GM18526 (cell line): Measurements from ENCODE around the gene NUCB2.

Experiments
- POLR2A ChIP-seq: IDR thresholded peaks from 3 replicates; pipeline ENCODE4 v1.6.1; 2011; ENCODE audit not compliant: insufficient read length; ENCODE audit errors: extremely low read depth

Gene NUCB2

DNA sequence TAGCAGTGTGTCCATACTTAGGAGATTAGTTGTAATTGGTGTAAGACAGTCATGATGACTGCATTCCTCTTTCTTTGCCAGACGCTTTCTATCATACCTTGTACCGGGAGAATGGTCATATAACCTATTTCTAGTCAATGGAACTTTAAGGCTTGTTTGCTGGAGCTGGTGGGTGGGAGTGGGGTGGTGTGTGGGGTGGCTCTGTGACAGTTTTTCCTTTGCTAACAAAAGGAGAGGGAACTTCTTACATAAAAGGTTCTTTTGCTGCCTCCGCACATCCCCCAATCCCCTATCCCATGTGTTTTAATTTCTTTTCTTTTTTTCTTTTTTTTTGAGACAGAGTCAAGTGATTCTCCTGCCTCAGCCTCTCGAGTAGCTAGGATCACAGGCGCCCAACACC lies 9.8 kb upstream of the NUCB2 start:
- TF ChIP-seq POLR2A = no peak

DNA sequence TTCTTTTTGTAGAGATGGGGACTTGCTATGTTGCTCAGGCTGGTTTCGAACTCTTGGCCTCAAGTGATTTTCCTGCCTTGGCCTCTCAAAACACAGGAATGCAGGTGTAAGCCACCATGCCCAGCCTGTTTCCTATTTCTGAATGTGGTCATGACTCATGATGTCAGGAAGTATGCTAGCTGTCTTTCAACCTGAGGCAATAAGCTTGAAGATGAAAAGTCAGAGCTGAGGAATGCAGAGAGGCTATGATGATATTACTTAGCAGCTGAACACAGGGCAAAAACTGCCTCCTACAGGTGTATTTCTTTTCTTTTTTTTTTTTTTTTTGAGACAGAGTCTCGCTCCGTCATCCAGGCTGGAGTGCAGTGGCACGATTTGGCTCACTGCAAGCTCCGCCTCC lies 9.0 kb upstream of the NUCB2 start:
- no peak for TF ChIP-seq POLR2A

DNA sequence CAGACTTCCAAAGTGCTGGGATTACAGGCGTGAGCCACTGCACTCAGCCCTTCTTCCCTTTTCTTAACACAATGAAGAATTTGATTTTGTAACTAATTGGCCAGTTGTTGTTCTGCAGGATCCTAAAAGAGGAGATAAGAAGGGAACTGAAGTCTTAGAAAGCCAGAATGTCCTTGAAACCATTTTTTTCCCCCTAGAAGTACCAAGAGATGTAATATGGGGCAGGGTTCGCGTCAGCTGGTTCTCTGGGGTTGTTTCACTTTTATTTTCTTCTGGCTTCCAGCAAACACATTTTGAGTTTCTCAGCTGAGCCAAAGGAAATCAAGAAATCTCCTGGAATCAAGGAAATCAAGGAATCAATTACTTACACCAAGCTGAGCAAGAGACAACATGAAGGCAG lies 7.6 kb upstream of the NUCB2 start:
- no peak for TF ChIP-seq POLR2A

DNA sequence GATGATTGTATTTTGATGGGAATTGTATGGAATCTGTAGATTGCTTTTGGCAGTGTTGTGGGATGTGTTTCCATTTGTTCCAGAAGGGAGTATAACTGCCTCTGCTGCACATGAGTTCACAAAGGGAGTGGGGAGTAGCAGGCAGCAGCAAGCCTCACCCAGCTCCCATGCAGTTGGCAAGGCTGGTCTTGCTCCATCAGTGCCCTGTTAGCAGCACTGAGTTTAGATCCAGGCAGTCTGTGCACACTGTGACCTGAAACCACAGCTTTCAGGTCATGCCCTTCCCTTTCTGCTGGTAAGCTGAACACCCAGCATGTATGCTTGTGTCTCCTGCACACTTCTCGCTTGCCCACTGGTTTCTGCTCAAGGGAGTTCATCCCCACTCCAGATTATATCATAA lies 3.7 kb upstream of the NUCB2 start:
- no peak for TF ChIP-seq POLR2A

DNA sequence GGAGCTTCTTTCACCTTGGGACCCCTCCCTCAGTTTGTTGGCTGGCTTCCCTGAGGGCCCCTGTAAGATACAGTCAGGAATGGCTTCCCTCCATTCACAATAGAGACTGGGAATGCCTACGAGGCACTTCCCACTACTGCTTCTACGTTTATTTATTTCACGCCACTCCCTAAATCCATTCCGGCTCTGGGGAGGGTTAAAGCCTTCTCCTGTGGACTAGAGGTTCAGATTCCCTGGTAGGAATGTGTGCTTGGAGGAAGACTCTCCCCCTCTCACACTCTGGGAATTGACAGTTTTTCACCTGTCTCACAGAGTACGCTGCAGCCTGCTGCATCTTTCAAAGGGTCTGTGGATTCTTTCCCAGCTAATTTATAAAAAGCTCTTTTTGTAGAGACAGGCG lies 3.3 kb upstream of the NUCB2 start:
- no peak for TF ChIP-seq POLR2A

DNA sequence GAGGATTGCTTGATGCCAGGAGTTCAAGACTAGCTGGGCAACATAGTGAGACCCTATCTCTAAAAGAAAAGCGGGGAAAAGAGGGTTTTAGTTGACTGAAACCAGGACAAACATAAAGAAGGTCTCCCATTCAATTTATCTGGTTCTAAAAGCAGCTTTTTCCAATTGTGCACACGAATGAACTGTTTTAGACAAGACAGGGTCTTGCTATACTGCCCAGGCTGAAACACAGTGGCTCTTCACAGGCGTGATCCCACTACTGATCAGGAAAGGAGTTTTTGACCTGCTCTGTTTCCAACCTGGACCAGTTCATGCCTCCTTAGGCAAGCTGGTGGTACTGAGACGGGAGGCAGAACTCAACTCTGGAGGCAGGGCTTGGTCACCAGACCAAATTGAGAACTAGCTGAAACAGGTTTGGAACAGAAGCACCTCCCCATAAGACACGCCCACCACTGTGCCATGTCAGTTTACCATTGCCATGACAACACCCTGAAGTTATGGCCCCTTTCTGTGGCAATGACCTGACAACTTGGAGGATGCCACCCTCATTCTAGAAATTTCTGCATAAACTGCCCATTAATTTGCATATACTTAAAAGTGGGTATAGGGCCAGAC lies 2.8 kb upstream of the NUCB2 start:
- no peak for TF ChIP-seq POLR2A

DNA sequence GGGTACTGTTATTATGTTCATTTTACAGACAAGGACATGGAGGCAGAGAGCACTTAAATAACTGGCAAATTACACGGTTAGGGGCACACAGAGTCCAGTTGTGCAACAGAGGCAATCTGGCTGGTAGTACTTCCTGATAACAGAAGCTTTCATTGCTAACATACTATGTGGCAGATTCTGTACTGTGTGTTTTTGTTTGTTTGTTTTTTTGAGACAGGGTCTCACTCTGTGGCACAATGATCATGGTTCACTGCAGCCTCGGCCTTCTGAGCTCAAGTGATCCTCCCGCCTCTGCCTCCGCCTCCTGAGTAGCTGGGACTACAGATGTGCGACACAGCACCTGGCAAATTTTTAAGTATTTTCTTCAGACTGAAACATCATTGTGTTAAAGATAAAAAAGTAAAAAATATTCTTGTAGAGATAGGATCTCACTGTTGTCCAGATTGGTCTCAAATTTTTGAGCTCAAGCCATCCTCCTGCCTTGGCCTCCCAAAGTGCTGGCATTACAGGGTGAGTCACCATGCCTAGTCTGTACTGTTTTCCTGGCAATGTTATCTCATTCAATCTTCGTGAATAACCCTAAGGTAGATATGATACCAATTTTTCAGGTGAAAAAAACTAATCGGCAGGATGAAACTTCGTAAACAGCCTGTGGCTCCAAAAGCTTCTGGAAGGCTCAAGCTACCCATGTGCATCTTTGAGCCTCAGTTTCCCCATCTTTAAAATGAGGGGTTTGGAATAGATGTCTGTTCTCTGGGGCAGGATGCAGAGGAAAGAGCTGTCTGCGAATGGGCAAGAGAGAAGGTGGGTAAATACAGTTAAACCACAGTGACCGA lies 921 bp upstream of the NUCB2 start:
- no peak for TF ChIP-seq POLR2A

DNA sequence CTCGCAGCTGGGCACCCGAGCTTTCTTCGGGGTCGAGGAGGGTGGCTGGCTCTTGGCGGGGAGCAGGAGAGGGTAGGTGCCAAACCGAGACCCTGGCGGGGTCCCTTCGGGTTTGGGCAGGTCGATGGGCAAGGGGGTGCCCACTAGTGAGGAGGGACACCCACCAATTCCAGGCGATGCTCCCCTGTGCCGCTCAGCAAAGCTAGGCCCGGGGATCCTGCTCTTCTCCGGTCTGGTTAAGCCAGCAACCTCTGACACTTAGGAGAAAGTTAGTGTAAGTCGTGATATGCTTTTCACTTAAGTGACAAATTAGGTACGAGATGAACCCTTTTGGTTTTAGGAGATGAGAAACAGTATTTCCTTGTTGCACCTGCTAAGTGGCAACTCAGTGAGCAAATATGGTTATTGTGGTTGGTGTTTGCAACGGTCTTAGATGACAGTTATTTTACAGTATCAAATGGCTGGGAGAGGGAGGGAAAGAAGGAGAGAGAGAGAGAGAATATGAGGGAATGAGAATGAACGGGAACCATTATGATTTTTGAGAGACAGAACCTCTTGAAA lies 565 bp downstream of the NUCB2 start:
- TF ChIP-seq POLR2A = no peak

DNA sequence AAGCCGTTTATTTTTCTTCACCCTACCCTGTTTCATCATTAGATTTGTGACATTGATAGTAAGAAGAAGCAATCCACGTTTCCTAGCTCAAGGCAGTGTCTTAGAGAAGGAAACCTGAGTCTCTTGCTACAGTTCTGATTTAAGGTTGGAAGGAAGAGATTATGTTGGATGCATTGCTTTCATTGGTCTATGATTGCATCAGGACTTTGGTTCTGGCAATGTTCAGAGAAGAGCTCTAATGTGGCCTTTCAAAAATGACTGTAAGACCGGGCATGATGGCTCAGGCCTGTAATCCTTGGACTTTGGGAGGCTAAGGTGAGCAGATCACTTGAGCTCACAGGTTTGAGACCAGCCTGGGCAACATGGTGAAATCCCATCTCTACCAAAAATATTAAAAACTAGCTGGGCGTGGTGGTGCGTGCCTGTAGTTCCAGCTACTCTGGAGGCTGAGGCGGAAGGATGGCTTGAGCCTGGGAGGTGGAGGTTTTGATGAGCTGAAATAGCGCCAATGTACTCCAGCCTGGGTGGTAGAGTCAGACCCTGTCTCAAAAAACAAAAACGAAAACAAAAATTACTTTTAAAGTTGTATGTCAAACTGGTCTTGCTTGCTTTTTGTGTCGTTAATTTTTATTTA lies 4.1 kb downstream of the NUCB2 start:
- no peak for TF ChIP-seq POLR2A

DNA sequence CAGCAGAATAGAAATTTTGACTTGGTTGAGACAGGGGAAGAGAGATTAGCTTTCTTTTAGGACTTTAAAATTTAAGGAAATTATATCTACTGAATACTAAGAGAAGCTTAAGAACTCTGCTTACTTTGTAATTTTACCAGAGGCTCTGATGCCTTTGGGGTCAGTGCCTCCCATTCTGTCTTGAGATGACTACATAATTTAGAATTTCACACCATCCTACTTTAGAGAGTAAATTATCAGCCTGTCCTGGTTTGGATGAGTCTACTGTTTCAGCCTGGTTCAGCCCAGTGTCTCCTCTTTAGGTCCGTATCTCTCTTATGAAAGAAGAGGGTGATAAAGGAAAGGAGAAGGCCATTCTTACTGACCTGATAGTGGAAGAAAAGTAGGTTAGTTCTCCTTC lies 9.8 kb downstream of the NUCB2 start:
- no peak for TF ChIP-seq POLR2A

DNA sequence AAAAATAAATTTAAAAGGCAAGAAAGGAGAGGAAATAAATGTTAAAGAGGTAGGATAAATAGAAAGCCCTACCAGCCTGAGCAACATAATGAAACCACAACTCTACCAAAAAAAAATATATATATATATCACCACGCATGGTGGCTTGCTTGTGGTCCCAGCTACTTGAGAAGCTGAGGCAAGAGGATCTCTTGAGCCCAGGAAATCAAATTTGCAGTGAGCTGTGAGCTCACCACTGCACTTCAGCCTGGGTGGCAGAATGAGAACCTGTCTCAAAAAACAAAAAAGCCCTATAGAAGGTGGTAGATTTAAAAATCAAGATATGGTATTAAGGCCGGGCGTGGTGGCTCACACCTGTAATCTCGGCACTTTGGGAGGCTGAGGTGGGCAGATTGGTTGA lies 10.5 kb downstream of the NUCB2 start:
- no peak for TF ChIP-seq POLR2A

DNA sequence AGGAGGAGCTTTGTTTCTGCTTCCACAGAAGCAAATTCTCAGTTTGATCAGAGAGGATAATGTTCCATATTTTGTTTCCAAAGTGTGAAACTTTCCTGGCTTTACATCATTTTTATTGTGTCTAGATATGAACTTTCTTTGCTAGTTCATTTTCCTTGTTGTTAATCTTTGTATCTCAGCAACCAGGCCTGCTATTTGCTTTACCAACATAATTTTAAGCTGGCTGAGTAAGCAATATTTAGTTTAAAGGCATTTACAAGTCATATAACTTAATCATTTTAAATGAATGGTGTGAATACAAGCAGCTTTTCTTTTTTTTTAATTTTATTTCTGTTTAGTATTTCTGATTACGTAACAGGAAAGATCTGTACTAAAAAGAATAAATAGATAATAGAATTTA lies 15.2 kb downstream of the NUCB2 start:
- no peak for TF ChIP-seq POLR2A

DNA sequence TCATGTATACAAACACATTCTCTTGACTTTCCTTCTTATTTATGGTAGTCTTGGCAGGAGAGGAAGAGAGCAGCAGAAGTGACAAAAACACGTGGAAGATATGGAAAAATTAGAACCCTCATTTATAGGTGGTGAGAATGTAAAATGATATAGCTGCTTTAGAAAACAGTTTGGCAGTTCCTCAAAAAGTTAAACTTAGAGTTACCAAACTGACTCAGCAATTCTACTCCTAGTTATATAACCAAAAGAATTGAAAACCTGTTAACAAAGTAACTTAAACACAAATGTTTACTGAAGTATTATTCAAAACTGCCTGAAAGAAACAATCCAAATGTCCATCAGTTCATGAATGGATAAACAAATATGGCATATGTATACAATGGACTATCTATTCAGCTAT lies 16.8 kb downstream of the NUCB2 start:
- TF ChIP-seq POLR2A = no peak

DNA sequence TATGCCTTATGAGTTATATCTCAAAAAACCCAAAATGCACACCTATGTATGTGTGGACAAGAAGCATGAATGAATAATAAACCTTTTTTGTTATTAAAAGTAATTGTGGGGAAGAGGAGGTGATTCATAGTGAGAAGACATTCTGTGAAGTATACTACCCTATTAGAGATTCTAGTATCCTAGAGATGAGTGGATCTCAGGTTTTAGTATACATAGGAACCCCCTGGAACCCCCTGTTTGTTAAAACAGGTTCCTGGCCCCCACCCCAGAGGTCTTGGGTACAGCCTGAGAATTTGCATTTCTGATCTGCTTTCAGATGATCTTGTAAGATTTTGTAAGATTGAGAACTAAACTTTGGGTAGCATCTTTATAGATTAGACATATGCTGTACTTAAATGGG lies 17.5 kb downstream of the NUCB2 start:
- TF ChIP-seq POLR2A = no peak

DNA sequence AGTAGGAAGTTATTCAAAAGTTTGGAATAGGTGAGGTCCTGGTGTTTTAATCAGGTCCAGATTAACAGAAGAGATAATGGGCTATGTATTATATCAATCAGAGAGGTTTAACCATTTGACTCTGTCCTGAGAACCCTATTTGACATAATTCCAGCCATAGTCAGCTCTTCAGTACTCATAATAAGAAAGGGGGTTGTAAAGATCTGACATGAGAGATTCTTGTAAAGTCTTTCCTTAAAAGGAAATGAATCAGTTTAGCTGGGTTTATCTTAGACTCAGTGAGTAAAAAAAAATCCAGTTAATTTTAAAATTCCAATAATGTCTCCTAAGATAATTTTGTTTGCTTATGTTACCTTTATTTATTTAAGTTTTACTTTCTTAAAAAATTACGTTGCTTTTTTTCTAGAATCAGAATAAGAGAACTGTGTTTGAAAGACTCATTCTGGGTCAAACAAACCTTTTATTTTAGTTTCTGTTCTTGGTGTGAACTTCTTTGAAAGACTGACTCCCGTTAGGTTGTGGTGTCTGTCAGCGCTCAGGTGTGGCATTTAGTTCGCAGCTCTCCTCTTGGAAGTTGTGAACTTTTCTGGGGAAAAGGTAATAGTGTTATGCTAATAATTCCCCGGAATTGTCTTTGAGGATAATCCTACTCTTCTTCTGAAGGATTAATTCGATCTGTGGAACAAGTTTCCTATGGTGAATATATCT lies 20.5 kb downstream of the NUCB2 start:
- no peak for TF ChIP-seq POLR2A

DNA sequence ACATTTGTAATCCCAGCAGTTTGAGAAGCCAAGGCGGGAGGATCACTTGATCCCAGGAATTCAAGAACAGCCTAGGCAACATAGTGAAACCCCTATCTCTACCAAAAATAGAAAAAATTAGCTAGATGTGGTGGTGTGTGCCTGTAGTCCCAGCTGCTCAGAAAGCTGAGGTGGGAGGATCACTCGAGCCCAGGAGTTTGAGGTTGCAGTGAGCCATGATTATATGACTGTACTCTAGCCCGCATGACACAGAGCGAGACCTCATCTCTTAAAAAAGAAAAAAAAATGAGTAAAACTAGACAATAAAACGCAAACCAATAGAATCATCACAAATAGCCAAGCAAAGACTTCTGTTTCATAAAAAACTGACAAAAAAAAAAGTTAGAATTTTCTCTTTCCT lies 21.8 kb downstream of the NUCB2 start:
- TF ChIP-seq POLR2A = no peak

DNA sequence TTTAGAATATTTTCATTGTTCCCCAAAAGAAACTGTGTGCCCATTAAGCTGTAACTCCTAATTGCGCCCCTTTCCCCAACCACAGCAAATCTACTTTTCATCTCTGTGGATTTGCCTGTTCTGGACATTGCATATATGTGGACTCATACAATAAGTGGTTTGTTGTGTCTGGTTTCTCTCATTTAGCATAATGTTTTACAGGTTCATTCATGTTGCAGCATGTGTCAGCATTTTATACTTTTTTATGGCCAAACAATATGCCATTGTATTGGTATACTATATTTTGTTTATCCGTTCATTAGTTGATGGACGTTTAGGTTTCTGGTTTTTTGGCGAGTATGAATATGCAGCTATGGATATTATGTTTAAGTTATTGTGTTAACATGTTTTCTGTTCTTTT lies 23.8 kb downstream of the NUCB2 start:
- TF ChIP-seq POLR2A = no peak
